CD14-positive monocyte (primary cell): ENCODE data around the gene AEBP1. TPM values are rescaled to one million over a fixed set of nuclear protein-coding genes. Genes with fewer than 3 reads are reported as not detected.
A peak's percentile ranks its signal among the peaks of the same experiment; 100 is the strongest.

Source experiments
- DNase-seq, 3 donors: peaks; one replicate each; pipeline ENCODE4 v3.0.0-alpha.2; 2011 to 2022
- H2AFZ ChIP-seq: 2 replicates; pipeline ENCODE4 v1.6.0; 2012; ENCODE audit warnings: mild to moderate bottlenecking, low read depth, low read length, inconsistent platforms; ENCODE audit not compliant: insufficient read depth, poor library complexity, severe bottlenecking
- H3K27ac ChIP-seq, 2 donors: 1 replicate in 1 of 2; 2 replicates in 1 of 2; pipeline ENCODE4 v1.5.1; 2012 to 2013; ENCODE audit warnings: low read length in 2 of 2, control low read depth in 1 of 2, inconsistent platforms in 1 of 2, low read depth in 1 of 2, mild to moderate bottlenecking in 1 of 2
- H3K27me3 ChIP-seq, 2 donors: one replicate each; pipeline versions ENCODE4 v1.6.0 to v1.6.1; 2011 to 2013; ENCODE audit warnings: low read length in 2 of 2; ENCODE audit not compliant: control insufficient read depth in 2 of 2, insufficient read depth in 2 of 2
- H3K36me3 ChIP-seq, 2 donors: replicated peaks in 1 of 2; 1 replicate in 1 of 2; 2 replicates in 1 of 2; pipeline versions ENCODE4 v1.5.1 to v1.6.1; 2012 to 2013; ENCODE audit warnings: low read length in 2 of 2, control low read depth in 1 of 2, inconsistent platforms in 1 of 2, mild to moderate bottlenecking in 1 of 2; ENCODE audit not compliant: insufficient read depth in 2 of 2, control insufficient read depth in 1 of 2
- H3K4me1 ChIP-seq, 2 donors: 1 replicate in 1 of 2; 2 replicates in 1 of 2; pipeline versions ENCODE4 v1.5.1 to v1.6.1; 2012 to 2013; ENCODE audit warnings: low read length in 2 of 2, control low read depth in 1 of 2, inconsistent platforms in 1 of 2, mild to moderate bottlenecking in 1 of 2, moderate library complexity in 1 of 2; ENCODE audit not compliant: insufficient read depth in 2 of 2, control insufficient read depth in 1 of 2
- H3K4me2 ChIP-seq: replicated peaks from 2 replicates; pipeline ENCODE3; 2012; ENCODE audit warnings: low read length, moderate library complexity, mild to moderate bottlenecking; ENCODE audit not compliant: poor library complexity, severe bottlenecking; ENCODE audit errors: extremely low read depth
- H3K4me3 ChIP-seq, 3 experiments: fragments of 200-600 bp in 1 of 3; sonication (generic) in 1 of 3; replicated peaks in 1 of 3; 1 replicate in 2 of 3; 2 replicates in 1 of 3; pipeline ENCODE4 v1.5.1; 2011 to 2013; ENCODE audit warnings: low read length in 3 of 3, mild to moderate bottlenecking in 3 of 3, control low read depth in 2 of 3, low read depth in 2 of 3, inconsistent platforms in 1 of 3, moderate library complexity in 1 of 3
- H3K79me2 ChIP-seq: 2 replicates; pipeline ENCODE4 v1.6.0; 2012; ENCODE audit warnings: mild to moderate bottlenecking, control low read depth, inconsistent platforms, low read length, moderate library complexity; ENCODE audit not compliant: insufficient read depth
- H3K9ac ChIP-seq: 2 replicates; pipeline ENCODE4 v1.6.0; 2017; ENCODE audit warnings: low read length, mild to moderate bottlenecking; ENCODE audit not compliant: insufficient read depth, poor library complexity, severe bottlenecking
- H3K9me3 ChIP-seq, 2 donors: replicated peaks in 1 of 2; 1 replicate in 1 of 2; 2 replicates in 1 of 2; pipeline versions ENCODE4 v1.5.1 to v1.6.1; 2012 to 2013; ENCODE audit warnings: low read length in 2 of 2, control low read depth in 1 of 2; ENCODE audit not compliant: control insufficient read depth in 1 of 2, insufficient read depth in 1 of 2
- H4K20me1 ChIP-seq: 2 replicates; pipeline ENCODE4 v1.6.0; 2012; ENCODE audit warnings: mild to moderate bottlenecking, low read length, control low read depth, moderate library complexity; ENCODE audit not compliant: insufficient read depth
- H3K27ac Mint-ChIP-seq, 7 donors: one replicate each; pipeline ENCODE4 v1.8.0; 2020; ENCODE audit warnings: mild to moderate bottlenecking in 7 of 7, mixed read lengths in 7 of 7, moderate library complexity in 6 of 7, inconsistent platforms in 2 of 7
- H3K27me3 Mint-ChIP-seq, 3 donors: one replicate each; pipeline ENCODE4 v1.8.0; 2021 to 2022; ENCODE audit warnings: low read depth in 3 of 3, mild to moderate bottlenecking in 3 of 3, mixed read lengths in 3 of 3, moderate library complexity in 3 of 3, inconsistent platforms in 1 of 3
- H3K36me3 Mint-ChIP-seq, 2 donors: one replicate each; pipeline ENCODE4 v1.8.0; 2020; ENCODE audit warnings: mixed read lengths in 2 of 2, inconsistent platforms in 1 of 2, mild to moderate bottlenecking in 1 of 2
- H3K4me1 Mint-ChIP-seq: one replicate; pipeline ENCODE4 v1.8.0; 2020; ENCODE audit warnings: mild to moderate bottlenecking, mixed read lengths
- H3K4me3 Mint-ChIP-seq, 2 donors: one replicate each; pipeline ENCODE4 v1.8.0; 2020; ENCODE audit warnings: mild to moderate bottlenecking in 2 of 2, mixed read lengths in 2 of 2, moderate library complexity in 1 of 2
- H3K9me3 Mint-ChIP-seq, 7 donors: one replicate each; pipeline ENCODE4 v1.8.0; 2020 to 2022; ENCODE audit warnings: mixed read lengths in 7 of 7, mild to moderate bottlenecking in 6 of 7, moderate library complexity in 6 of 7, inconsistent platforms in 2 of 7
- CTCF ChIP-seq: fragments of 200-600 bp; IDR thresholded peaks from one replicate; pipeline ENCODE4 v1.8.0; 2022; ENCODE audit warnings: antibody characterized with exemption, mild to moderate bottlenecking
- WGBS: methylation state at CpG from one replicate; pipeline ENCODE4 v1.1.5; 2013; ENCODE audit warnings: missing lambda C conversion rate; ENCODE audit not compliant: insufficient coverage; 5-methylcytosine and 5-hydroxymethylcytosine counted together
- intact Hi-C, 2 donors: fragments of 100-400 bp; cut with micrococcal nuclease; formaldehyde crosslinking; loops; one replicate each; pipeline versions ENCODE4 v1.15.0 to v1.15.1; 2023
- polyA plus RNA-seq, 3 donors: library from polyadenylated mRNA; depleted of rRNA in 1 of 3; unstranded in 2 of 3; stranded (reverse) in 1 of 3; fragments of 300-500 nt in 2 of 3; fragments of >200 nt in 1 of 3; fragmentation: Illumina TruSeq in 2 of 3; gene quantifications; 1 replicate in 2 of 3; 2 replicates in 1 of 3; pipeline ENCODE4 v1.2.3, GENCODE V29; 2012 to 2021

AEBP1 gene
- polyA plus RNA-seq, 3 donors = 0.08 TPM; not detected in 2

DNA sequence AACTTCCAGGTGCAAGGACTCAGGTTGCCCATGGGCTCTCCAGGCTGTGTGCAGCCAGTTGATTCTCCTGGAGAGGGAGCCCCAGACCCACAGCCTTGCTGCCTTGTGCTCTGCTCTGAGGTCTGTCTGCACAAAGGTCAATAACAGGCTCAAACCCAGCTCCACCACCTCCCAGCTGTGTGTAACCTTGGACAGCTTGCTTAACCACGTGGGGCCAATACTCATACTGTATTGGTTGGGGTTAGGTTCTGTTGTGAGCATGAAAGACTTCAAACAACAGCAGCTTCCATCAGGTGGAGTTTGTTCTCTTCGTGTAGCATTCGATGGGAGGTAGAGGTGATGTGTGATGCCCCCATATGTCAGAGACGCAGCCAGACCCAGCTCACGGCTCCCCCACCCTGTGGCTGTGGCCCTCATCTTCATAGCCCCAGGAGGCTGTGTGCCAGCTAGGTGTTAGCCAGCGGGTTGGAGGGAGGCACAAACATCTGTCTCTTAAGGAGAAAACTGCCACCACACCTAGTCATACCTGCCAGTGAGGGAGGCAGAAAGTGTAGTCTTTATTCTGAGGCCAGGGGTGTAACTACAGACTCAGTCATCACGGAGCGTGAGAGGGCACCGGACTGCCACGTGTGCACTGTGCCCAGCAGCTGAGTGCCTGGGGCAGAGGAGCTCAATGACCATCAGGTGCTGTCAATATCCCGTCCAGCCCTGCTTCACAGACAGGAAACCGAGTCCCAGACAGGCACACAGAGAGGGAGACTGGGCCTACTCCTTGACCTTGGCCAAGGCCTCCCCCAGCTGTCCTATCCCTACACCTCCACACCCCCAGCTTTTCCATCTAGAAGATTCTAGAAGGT is 27.3 kb downstream of the AEBP1 start:
- H3K9me3 Mint-ChIP-seq = peaks cover 0 to 3% (median 0%) of the 10 kb centered on the region in 7 donors
- 91% methylated on average over 8 of the region's 12 CpGs for WGBS
- no peaks in the 10 kb centered on the region for H3K27me3 ChIP-seq
- H3K27ac ChIP-seq = no peak overlapping the region
- DNase-seq = no peak
- no peak overlapping the region for H3K4me3 Mint-ChIP-seq
- peak overlapping the region in 1 of 7 donors; percentile 30 for H3K27ac Mint-ChIP-seq
- no peaks in the 10 kb centered on the region for H3K9me3 ChIP-seq
- no peak overlapping the region for H3K4me3 ChIP-seq
- H3K27me3 Mint-ChIP-seq = peaks cover 3 to 7% (median 3%) of the 10 kb centered on the region in 3 donors
- no peaks in the 10 kb centered on the region for H3K4me1 ChIP-seq
- no peak overlapping the region for H3K4me2 ChIP-seq
- intact Hi-C loops = loop anchor here in 1 of 2 donors (10.0 kb wide), 1 partner anchor 63 kb away; no protein-coding TSS in a partner anchor
- H3K9ac ChIP-seq = no peak overlapping the region
- H3K4me1 Mint-ChIP-seq = no peaks in the 10 kb centered on the region
- no peak overlapping the region for H2AFZ ChIP-seq
- H3K79me2 ChIP-seq = no peaks in the 10 kb centered on the region
- no peaks in the 10 kb centered on the region for H3K36me3 Mint-ChIP-seq
- H4K20me1 ChIP-seq = no peaks in the 10 kb centered on the region
- H3K36me3 ChIP-seq = no peaks in the 10 kb centered on the region
- TF ChIP-seq CTCF = no peak

GRCh38 chr7:44132039-44132438 is 27.9 kb downstream of the AEBP1 start:
- Histone ChIP-seq H3K9me3 (no peaks in the 10 kb centered on the region), H4K20me1 (no peaks in the 10 kb centered on the region), H3K36me3 (no peaks in the 10 kb centered on the region), H3K9ac (no peak overlapping the region), H3K4me2 (no peak overlapping the region), H3K27me3 (no peaks in the 10 kb centered on the region), H3K4me3 (no peak overlapping the region), H3K4me1 (no peaks in the 10 kb centered on the region), H3K79me2 (no peaks in the 10 kb centered on the region), H2AFZ (no peak overlapping the region), H3K27ac (no peak overlapping the region)
- WGBS = 100% methylated on average over 2 of the region's 2 CpGs
- H3K27ac Mint-ChIP-seq = no peak overlapping the region
- intact Hi-C loops = loop anchor here in 1 of 2 donors (10.0 kb wide), 1 partner anchor 63 kb away; no protein-coding TSS in a partner anchor
- no peak for TF ChIP-seq CTCF
- no peaks in the 10 kb centered on the region for H3K36me3 Mint-ChIP-seq
- no peak for DNase-seq
- H3K9me3 Mint-ChIP-seq = peaks cover 0 to 2% (median 0%) of the 10 kb centered on the region in 7 donors
- peaks cover 3 to 7% (median 3%) of the 10 kb centered on the region in 3 donors for H3K27me3 Mint-ChIP-seq
- H3K4me1 Mint-ChIP-seq = no peaks in the 10 kb centered on the region
- no peak overlapping the region for H3K4me3 Mint-ChIP-seq
